RWPE1 (cell line): Measurements from ENCODE around the gene KRT39.

Experiments used
- CTCF ChIA-PET: fragments of 350-600 bp; sonication (Branson Sonifier 250); formaldehyde crosslinking; extraction: SDS; loops from one replicate; lab custom pipeline; 2021; lab: Yijun Ruan, JAX
- POLR2A ChIA-PET: fragments of 400-600 bp; formaldehyde crosslinking; extraction: SDS; loops from one replicate; lab custom pipeline; 2020; ENCODE audit warnings: antibody characterized with exemption; ENCODE audit not compliant: low non-redundant PET; lab: Yijun Ruan, JAX
- DNase-seq: peaks from one replicate; pipeline ENCODE4 v3.0.0; 2012; ENCODE audit warnings: low spot score
- H3K27ac ChIP-seq: fragments of 450-650 bp; 2 replicates; pipeline ENCODE4 v1.5.1; 2017
- TF ChIP-seq, protein P1 (sequence below): fragments of 450-650 bp; conservative IDR thresholded peaks from 2 replicates; pipeline ENCODE4 v1.5.1; 2017; ENCODE audit warnings: low read depth, mild to moderate bottlenecking

The KRT39 gene

DNA sequence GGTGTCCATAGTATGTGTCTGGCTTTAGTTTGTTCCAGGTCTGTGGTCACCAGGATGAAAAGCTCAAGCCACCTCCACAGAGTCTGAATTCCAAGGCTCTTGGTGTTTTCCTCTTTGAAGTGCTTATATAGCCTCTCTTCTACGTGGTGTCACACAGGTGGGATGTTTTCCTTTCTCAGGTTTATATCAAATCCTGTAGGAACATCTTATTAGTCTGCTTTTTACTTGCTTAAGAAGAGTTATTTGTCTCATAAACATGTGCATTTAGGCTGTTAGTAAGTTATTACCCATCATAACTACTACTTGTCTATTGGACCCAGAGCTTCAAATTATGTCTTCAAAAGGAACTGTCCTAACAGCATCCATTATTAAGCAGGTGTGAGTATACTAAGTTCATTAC, at the start of gene KRT39:
TSS of gene KRT39 (minus strand) at position 101 of the 400 bp plus-strand sequence. CDS start at position 9, 92 bp downstream.
- no peak for DNase-seq
- CTCF ChIA-PET: interaction anchor here (0.6 kb wide), 1 partner anchor 14 kb away, joined by 3 read pairs; no protein-coding TSS in a partner anchor
- TF ChIP-seq, protein P1, sequence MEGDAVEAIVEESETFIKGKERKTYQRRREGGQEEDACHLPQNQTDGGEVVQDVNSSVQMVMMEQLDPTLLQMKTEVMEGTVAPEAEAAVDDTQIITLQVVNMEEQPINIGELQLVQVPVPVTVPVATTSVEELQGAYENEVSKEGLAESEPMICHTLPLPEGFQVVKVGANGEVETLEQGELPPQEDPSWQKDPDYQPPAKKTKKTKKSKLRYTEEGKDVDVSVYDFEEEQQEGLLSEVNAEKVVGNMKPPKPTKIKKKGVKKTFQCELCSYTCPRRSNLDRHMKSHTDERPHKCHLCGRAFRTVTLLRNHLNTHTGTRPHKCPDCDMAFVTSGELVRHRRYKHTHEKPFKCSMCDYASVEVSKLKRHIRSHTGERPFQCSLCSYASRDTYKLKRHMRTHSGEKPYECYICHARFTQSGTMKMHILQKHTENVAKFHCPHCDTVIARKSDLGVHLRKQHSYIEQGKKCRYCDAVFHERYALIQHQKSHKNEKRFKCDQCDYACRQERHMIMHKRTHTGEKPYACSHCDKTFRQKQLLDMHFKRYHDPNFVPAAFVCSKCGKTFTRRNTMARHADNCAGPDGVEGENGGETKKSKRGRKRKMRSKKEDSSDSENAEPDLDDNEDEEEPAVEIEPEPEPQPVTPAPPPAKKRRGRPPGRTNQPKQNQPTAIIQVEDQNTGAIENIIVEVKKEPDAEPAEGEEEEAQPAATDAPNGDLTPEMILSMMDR: no peak
- no peak within 1 kb of the TSS for H3K27ac ChIP-seq
- POLR2A ChIA-PET: no interaction called here

DNA sequence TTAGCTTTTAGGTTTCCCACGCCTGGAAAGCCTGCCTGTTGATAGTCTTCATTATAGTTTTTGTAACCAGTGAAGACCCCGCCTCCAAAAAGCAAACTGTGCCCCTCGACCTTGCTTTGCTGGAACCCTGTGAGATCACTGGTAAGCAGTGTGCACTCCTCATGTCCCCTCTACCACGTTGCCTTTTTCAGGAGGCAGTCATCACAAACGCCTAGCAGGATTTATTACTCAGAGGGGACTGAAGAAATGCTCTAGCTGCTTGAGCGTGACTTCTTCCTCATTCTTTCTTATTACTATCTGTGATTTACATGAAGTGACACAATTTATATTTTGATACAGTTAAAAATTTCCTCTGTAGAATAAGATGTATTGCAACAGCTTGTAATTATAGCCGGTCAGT, 48.7 kb upstream of the KRT39 start:
- DNase-seq: no peak
- TF ChIP-seq, protein P1: no peak
- CTCF ChIA-PET: no interaction called here
- H3K27ac ChIP-seq: no peak overlapping the region
- POLR2A ChIA-PET: no interaction called here

DNA sequence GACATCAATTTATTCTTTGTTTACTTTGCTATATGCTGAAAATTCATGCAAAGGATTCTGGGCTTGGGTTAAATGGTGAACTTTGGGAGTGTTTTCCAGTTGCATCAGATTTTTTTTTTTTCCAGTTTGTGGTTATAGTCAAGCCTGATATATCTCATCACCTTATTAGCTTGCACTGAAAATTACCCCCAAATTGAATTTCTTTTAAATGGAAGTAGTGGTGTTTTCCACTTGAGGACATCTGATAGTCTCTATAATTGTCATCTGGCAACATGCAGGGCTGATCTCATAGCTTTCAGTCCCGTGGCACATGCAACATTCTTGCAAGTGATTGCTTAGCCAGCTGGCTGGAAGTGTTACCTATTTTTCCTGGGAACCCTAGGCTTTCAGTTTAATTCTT, 46.9 kb upstream of the KRT39 start:
- POLR2A ChIA-PET: no interaction called here
- CTCF ChIA-PET: no interaction called here
- no peak overlapping the region for H3K27ac ChIP-seq
- TF ChIP-seq, protein P1: no peak
- no peak for DNase-seq

- ChIA-PET CTCF (no interaction called here), POLR2A (no interaction called here)
- H3K27ac ChIP-seq: no peak overlapping the region
- no peak for DNase-seq
- TF ChIP-seq, protein P1: no peak
These were observed 46.4 kb upstream of the KRT39 start for GRCh38 chr17:41013181-41013580.

DNA sequence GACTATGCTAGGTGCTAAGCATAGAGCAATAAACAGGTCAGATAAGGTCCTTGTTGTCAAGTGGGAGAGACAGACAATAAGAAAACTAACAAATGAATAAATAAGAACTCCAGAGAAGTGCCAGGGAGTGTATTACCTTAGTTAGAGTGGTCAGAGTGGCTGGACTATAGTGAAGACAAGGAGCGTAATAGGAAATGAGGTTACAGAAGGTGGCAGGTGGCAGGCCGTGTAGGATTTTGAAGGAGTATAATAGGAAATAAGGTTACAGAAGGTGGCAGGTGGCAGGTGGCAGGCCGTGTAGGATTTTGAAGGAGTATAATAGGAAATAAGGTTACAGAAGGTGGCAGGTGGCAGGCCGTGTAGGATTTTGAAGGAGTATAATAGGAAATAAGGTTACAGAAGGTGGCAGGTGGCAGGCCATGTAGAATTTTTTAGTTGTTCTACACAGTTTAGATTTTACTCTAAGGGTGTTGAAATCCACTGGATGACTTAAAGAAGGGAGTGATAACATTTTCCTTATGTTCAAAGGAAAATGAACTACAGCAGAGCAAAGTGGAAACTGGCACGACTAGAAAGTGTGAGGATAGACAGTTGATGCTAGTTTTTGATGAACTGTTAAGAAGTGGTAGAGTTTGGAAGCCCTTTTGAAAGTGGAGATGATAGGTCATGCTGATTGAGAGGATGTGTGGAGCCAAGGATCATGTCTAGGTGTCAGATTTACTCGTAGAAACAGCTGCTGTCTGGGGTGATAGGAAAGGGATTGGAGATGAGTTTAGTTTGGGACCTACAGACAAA, 45.8 kb upstream of the KRT39 start:
- POLR2A ChIA-PET: no interaction called here
- CTCF ChIA-PET: no interaction called here
- no peak for DNase-seq
- no peak overlapping the region for H3K27ac ChIP-seq
- TF ChIP-seq, protein P1: no peak

- H3K27ac ChIP-seq: no peak overlapping the region
- POLR2A ChIA-PET: no interaction called here
- DNase-seq: no peak
- CTCF ChIA-PET: interaction anchor here (0.5 to 1.4 kb wide), 2 partner anchors 42 to 174 kb away, joined by 3 to 4 read pairs; partner anchors contain the start of gene KRTAP4-1
- TF ChIP-seq, protein P1: no peak
These were observed 43.7 kb upstream of the KRT39 start for GRCh38 chr17:41010441-41010840.
